ENCODE measurements around the gene CMTM6. TPM values are rescaled to one million over a fixed set of nuclear protein-coding genes. Genes with fewer than 3 reads are reported as not detected.
"Not testable (repeated sequence)": the region's sequence is repeated elsewhere in the genome, so short reads cannot be mapped to it uniquely, and the experiment has no call there.

The CMTM6 gene
- total RNA-seq, 2 experiments from 2014 or later: 43.7 to 102 TPM

DNA sequence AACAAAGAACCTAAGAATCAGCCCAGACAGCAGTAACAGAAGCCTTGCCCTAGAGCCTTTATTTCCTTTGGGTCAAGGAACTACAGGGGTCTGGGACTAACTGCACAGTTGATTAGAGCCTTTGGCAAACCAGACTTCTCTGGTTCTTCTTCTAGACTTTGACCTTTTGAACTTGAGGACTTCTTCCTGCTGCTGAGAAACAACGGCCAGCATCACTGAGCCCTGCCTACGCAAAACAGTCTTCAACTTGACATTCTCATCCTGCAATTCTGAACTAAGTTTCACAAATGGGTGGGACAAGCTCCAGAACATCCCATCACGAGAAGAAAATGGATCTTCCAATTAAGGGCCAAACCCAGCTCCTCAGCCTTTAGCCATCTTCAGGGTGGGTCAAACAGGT, 31.4 kb downstream of the CMTM6 start:
- Mint-ChIP-seq H3K4me3 (no peak overlapping the region), H3K27ac (no peak overlapping the region), H3K27me3 (no peaks in the 10 kb centered on the region), H3K36me3 (peaks cover 26% of the 10 kb centered on the region), H3K9me3 (ENCODE audit: low read depth) (no peaks in the 10 kb centered on the region), H3K4me1 (peaks cover 40% of the 10 kb centered on the region)
- DNase-seq (no peak), ATAC-seq (no peak)
- CTCF ChIA-PET: interaction anchor here (5.8 kb wide), 1 partner anchor 98 kb away, joined by 114 read pairs; no protein-coding TSS in a partner anchor

DNA sequence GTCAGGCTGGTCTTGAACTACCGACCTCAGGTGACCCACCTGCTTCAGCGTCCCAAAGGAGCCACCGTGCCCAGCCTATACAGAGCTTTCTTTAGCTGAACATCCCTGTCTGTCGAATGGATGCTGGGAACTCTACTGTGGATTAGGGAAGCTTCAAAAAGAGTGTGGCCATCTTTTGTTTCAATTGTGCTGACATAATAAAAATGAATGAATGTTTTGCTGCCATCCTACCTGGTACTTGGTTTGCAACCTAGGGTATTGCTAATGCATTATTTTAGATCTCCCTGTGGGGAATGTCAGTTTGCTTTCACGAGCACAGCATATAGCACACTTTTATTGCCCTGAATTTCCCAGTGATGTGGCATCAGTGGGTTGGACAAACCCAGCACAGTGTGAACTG, 32.3 kb downstream of the CMTM6 start:
- H3K27ac Mint-ChIP-seq: no peak overlapping the region
- ATAC-seq: no peak

DNA sequence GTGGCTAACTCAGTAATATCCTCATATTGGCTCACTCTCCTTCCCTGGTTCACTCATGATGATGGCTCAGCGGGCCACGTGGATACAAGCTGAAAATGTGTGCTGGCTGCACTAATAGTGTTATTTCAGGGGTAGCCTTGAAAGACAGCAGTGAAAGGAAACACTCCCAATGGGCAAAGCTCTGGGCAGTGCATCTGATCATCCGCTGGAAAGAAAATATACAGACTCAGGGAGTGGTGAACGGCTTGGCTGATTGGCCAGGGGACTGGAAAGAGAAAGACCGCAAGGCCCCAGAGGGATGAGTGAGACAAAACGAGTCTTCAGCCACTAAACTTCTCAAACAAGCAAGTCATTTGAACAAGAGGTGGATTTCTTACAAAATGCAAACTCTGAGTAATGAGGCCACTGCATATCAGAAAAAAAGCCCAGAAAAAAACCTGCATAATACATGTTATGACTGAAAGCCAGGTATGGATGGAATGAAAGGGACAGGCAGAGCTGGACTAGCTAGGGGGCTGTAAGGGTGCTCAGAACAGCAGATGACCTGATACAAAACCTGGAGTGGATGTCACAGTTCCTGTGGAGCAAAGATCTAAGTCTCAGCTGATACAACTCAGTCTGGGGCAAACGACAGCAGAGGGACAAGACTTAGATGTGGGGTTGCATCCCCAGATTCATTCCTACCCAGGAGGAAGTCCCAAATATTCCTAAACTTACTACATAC, 33.3 kb downstream of the CMTM6 start:
- CTCF ChIA-PET: interaction anchor here (0.9 to 5.8 kb wide), 18 partner anchors 7 to 293 kb away, joined by 3 to 114 read pairs (median 8); no protein-coding TSS in a partner anchor
- Mint-ChIP-seq H3K4me1 (peaks cover 42% of the 10 kb centered on the region), H3K4me3 (no peak overlapping the region), H3K27me3 (no peaks in the 10 kb centered on the region), H3K9me3 (ENCODE audit: low read depth) (no peaks in the 10 kb centered on the region), H3K36me3 (peaks cover 21% of the 10 kb centered on the region), H3K27ac (peak overlapping the region; percentile 39)
- ATAC-seq: peak; percentile 6
- no peak for DNase-seq

More for the DNA sequence above, 32.3 kb downstream of the CMTM6 start:
- Mint-ChIP-seq H3K27me3 (no peaks in the 10 kb centered on the region), H3K9me3 (ENCODE audit: low read depth) (no peaks in the 10 kb centered on the region), H3K4me1 (peaks cover 42% of the 10 kb centered on the region), H3K4me3 (no peak overlapping the region), H3K36me3 (peaks cover 24% of the 10 kb centered on the region)
- no peak for DNase-seq
- CTCF ChIA-PET: interaction anchor here (0.7 to 5.8 kb wide), 13 partner anchors 11 to 294 kb away, joined by 3 to 114 read pairs (median 6); no protein-coding TSS in a partner anchor

DNA sequence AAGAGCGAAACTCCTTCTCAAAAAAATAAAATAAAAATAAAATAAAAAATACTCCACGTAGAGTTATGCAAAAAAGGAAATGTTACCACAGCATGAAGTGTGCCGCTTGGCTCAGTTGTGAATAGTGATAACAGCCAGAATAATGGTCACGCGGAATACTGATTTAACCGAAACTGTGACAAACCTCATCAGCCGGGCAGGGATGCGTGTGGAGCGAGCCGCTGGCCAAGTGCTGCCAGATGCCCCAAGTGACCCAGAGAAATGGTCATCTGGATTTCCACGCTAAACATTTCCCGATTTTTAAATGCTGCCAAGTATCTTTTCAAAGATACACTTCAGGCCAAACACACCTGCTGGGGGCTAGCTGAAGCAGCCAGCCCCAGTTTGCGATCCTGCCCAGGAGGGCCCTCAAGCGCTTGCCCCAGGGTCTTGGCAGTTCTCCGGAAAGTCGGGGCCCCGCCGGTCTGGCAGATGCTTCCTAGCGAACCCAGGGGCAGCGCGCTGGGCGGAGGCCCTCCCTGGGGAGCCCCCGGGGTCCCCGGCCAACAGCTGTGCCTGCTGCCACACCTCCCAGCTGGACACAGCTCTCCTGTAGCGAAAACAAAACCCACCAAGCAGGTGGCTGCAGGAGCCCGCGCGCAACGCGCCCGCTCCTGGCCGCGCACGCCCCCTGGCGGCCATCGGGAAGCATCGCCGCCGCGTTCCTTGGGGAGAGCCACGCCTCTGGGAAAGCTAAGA, 35.1 kb downstream of the CMTM6 start:
- H3K36me3 Mint-ChIP-seq: peaks cover 11% of the 10 kb centered on the region
- no peaks in the 10 kb centered on the region for H3K27me3 Mint-ChIP-seq
- H3K4me1 Mint-ChIP-seq: peaks cover 38% of the 10 kb centered on the region
- peak; percentile 78 for DNase-seq
- H3K27ac Mint-ChIP-seq: no peak overlapping the region
- peak overlapping the region; percentile 9 for H3K4me3 Mint-ChIP-seq
- no peaks in the 10 kb centered on the region for H3K9me3 Mint-ChIP-seq (ENCODE audit: low read depth)
- CTCF ChIA-PET: interaction anchor here (0.7 to 5.8 kb wide), 42 partner anchors 8 to 735 kb away, joined by 3 to 114 read pairs (median 10); partner anchors contain the start of genes CMTM6 and CMTM7
- ATAC-seq: peak; percentile 94

DNA sequence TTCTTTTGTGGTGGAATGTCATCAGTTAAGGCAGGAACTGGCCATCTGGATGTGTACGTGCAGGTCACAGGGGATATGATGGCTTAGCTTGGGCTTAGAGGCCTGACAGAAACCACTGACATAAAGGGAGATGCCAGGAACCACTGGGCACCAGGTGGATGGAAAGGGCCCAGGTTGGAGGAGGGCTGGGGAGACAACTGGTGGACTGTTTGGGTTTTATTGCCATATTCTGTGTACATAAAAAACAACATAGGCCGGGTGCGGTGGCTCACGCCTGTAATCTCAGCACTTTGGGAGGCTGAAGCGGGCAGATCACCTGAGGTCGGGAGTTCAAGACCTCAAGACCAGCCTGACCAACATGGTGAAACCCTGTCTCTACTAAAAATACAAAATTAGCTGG, 35.8 kb downstream of the CMTM6 start:
- not testable (repeated sequence) for H3K27ac Mint-ChIP-seq; H3K27me3 Mint-ChIP-seq; H3K4me3 Mint-ChIP-seq; ATAC-seq; H3K36me3 Mint-ChIP-seq; H3K9me3 Mint-ChIP-seq (ENCODE audit: low read depth); DNase-seq
- CTCF ChIA-PET: interaction anchor here (0.7 to 5.8 kb wide), 19 partner anchors 10 to 290 kb away, joined by 3 to 114 read pairs (median 12); partner anchors contain the start of gene CMTM7
- peaks cover 37% of the 10 kb centered on the region for H3K4me1 Mint-ChIP-seq

DNA sequence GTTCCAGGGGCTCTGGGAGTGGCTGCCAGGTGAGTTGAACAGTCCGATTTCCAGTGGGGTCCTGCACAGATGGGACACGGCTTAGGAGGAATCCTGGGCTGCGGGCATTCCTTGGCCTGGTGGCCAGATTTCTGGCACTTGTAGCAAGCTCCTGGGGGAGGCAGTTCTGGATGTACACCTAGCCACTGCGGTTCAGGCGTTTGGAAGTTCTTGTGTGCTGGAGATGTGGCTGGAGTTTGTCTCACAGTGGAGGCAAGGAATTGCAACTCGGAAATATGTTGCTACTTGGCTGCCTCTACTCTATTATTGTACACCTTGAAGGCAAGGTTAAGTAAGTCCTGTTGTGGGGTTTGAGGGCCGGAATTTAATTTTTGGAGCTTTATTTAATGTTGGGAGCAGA, 37.9 kb downstream of the CMTM6 start:
- ATAC-seq; DNase-seq; H3K27ac Mint-ChIP-seq; H3K27me3 Mint-ChIP-seq; H3K4me3 Mint-ChIP-seq; H3K9me3 Mint-ChIP-seq (ENCODE audit: low read depth); H3K36me3 Mint-ChIP-seq: not testable (repeated sequence)
- peaks cover 23% of the 10 kb centered on the region for H3K4me1 Mint-ChIP-seq
- CTCF ChIA-PET: interaction anchor here (1.8 kb wide), 1 partner anchor 89 kb away, joined by 6 read pairs; no protein-coding TSS in a partner anchor

DNA sequence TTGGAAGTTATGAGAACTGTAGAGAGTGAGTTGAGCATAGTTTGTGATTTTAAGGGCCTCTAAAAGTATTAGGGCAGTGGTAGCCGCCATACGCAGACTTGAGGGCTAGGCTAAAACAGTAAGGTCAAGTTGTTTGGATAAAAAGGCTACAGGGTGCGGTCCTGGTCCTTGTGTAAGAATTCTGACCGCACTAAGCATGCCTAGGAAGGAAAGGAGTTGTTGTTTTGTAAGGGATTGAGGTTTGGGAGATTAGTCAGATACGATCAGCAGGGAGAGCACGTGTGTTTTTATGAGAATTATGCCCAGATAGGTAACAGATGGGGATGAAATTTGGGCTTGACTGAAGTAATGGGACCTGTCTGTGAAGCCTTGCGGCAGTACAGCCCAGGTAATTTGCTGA, 39.2 kb downstream of the CMTM6 start:
- H3K27ac Mint-ChIP-seq; H3K9me3 Mint-ChIP-seq (ENCODE audit: low read depth); H3K27me3 Mint-ChIP-seq; H3K4me3 Mint-ChIP-seq; H3K36me3 Mint-ChIP-seq; DNase-seq; ATAC-seq: not testable (repeated sequence)
- CTCF ChIA-PET: interaction anchor here (1.3 kb wide), 1 partner anchor 39 kb away, joined by 3 read pairs; no protein-coding TSS in a partner anchor
- H3K4me1 Mint-ChIP-seq: peaks cover 12% of the 10 kb centered on the region

DNA sequence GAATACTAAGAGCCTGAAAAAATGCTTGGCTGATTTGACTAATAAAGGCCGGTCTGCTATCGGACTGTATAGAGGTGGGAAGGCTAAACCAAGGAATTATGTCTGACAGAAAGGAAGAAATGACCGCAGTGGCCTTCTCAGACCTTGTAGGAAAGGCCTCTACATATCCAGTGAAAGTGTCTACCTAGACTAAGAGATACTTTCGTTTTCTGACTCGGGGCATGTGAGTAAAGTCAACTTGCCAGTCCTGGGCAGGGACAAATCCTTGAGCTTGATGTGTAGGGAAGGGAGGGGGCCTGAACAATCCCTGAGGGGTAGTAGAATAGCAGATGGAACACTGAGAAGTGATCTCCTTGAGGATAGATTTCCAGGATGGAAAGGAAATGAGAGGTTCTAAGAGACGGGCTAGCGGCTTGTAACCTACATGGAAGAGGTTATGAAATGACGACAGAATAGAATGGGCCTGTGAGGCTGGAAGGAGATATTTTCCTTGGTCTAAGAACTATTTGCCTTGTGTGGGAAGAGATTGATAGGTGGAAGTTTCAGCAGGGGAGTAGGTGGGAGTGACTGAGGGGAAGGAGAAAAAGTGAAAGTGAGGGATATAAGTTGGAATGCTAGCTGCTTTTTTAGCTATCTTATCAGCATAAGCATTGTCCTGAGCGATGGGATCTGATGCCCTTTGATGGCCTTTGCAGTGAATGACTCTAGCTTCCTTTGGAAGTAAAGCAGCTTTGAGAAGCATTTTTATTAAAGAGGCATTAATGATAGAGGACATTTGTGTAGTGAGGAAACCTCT, 40.3 kb downstream of the CMTM6 start:
- not testable (repeated sequence) for H3K9me3 Mint-ChIP-seq (ENCODE audit: low read depth); ATAC-seq; H3K4me3 Mint-ChIP-seq; H3K27ac Mint-ChIP-seq; H3K27me3 Mint-ChIP-seq; H3K36me3 Mint-ChIP-seq
- H3K4me1 Mint-ChIP-seq: peaks cover 17% of the 10 kb centered on the region
- CTCF ChIA-PET: interaction anchor here (0.8 to 2.2 kb wide), 4 partner anchors 24 to 88 kb away, joined by 3 to 6 read pairs (median 4); no protein-coding TSS in a partner anchor
- DNase-seq: peak; percentile 42

DNA sequence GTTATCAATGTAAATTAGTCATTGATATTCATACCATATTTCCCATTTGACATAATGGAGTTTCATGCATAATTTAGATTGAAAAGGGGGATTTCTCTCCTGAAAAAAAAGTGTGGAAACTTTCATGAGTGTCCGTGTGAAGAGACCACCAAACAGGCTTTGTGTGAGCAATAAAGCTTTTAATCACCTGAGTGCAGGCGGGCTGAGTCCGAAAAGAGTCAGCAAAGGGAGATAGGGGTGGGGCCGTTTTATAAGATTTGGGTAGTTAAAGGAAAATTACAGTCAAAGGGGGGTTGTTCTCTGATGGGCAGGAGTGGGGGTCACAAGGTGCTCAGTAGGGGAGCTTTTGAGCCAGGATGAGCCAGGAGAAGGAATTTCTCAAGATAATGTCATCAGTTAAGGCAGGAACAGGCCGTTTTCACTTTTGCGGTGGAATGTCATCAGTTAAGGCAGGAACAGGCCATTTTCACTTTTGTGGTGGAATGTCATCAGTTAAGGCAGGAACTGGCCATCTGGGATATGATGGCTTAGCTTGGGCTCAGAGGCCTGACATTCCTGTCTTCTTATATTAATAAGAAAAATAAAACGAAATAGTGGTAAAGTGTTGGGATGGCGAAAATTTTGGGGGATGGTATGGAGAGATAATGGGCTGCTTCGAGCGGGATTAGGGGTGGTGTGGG, 41.7 kb downstream of the CMTM6 start:
- peaks cover 22% of the 10 kb centered on the region for H3K4me1 Mint-ChIP-seq
- CTCF ChIA-PET: interaction anchor here (1.0 to 3.4 kb wide), 9 partner anchors 8 to 163 kb away, joined by 3 to 15 read pairs (median 6); no protein-coding TSS in a partner anchor
- not testable (repeated sequence) for H3K9me3 Mint-ChIP-seq (ENCODE audit: low read depth); H3K27me3 Mint-ChIP-seq; H3K27ac Mint-ChIP-seq; ATAC-seq; H3K36me3 Mint-ChIP-seq
- peak overlapping the region; percentile 67 for H3K4me3 Mint-ChIP-seq
- peak; percentile 39 for DNase-seq

DNA sequence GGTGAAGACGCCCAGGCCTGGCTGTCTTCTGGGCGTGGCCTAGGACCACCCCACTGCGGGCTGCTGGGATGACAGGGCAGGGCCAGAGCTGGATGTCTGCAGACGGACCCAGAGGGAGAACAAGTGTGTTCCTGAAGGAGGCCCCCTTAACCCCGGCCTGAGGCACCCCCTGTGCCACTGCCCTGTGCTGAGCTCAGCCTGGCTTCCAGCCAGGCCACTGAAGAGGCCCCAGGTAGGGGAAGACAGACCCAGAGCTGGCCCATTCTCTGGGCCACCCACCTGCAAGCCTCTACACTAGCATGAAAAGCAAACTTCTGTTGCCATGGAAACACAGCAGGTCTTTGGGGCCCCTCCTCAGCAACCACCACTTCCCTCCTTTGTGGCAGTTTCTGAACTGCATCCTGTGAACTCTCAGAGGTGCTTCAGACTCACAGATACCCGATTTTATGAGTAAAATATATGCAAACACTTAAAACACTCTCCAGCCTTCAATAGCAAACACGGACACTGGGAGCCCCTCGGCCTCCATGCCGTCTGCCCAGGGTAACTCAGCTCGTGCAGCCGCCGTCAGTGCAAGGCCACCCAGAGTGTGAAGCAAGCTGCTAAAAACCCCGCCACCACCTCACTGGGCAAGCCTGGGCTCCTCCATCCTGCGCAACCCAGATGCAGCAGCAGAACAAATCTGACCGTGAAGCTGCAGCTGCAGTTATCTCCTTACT, 42.5 kb downstream of the CMTM6 start:
- ATAC-seq: peak; percentile 89
- no peaks in the 10 kb centered on the region for H3K27me3 Mint-ChIP-seq
- H3K4me1 Mint-ChIP-seq: peaks cover 29% of the 10 kb centered on the region
- H3K9me3 Mint-ChIP-seq (ENCODE audit: low read depth): no peaks in the 10 kb centered on the region
- CTCF ChIA-PET: interaction anchor here (0.9 to 3.4 kb wide), 10 partner anchors 9 to 163 kb away, joined by 3 to 15 read pairs (median 4); no protein-coding TSS in a partner anchor
- DNase-seq: peak; percentile 92
- H3K27ac Mint-ChIP-seq: no peak overlapping the region
- peaks cover 7% of the 10 kb centered on the region for H3K36me3 Mint-ChIP-seq
- peak overlapping the region; percentile 67 for H3K4me3 Mint-ChIP-seq

DNA sequence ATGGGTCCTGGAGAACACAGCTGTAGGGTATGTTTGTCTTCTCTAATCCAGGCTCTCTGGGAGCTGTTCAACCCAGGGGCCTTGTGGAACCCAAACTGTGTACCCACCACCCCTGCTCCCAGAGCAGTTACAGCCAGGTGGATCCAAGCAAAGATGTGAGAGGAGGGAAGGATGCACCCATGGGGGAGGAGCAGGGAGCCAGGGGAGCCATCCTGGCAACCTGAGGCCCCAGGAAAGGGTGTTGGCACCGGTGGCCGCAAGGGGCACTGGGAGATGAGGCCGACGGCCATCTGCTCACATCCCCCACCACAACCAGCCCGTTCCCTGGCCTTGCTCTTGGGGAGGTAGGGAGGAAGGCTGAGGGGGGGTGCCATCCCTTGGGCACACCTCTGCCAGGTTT, 43.2 kb downstream of the CMTM6 start:
- ATAC-seq (no peak), DNase-seq (peak; percentile 42)
- Mint-ChIP-seq H3K36me3 (peaks cover 9% of the 10 kb centered on the region), H3K4me3 (no peak overlapping the region), H3K9me3 (ENCODE audit: low read depth) (no peaks in the 10 kb centered on the region), H3K4me1 (peaks cover 31% of the 10 kb centered on the region), H3K27me3 (no peaks in the 10 kb centered on the region), H3K27ac (no peak overlapping the region)
- CTCF ChIA-PET: interaction anchor here (0.9 to 3.4 kb wide), 7 partner anchors 10 to 85 kb away, joined by 3 to 15 read pairs (median 6); no protein-coding TSS in a partner anchor

All from activated CD8-positive, alpha-beta memory T cell treated with anti-CD3 and anti-CD28 coated beads, Interleukin-2, amount 10 ng/mL, durations not matched to agents 7 days and 5 days (primary cell).